K562 (cell line): ENCODE results near the gene PLCB3.

ENCODE experiments used
- CTCF ChIP-seq, 3 experiments: IDR thresholded peaks in 2 of 3; conservative IDR thresholded peaks in 1 of 3; 2 replicates each; pipeline ENCODE4 v1.5.1; 2011 to 2012; ENCODE audit warnings: low read length in 3 of 3, mild to moderate bottlenecking in 3 of 3, control low read depth in 2 of 3, improper control_type of control experiment in 1 of 3, inconsistent platforms in 1 of 3, low read depth in 1 of 3, mixed read lengths in 1 of 3, moderate library complexity in 1 of 3; ENCODE audit not compliant: insufficient read depth in 2 of 3
- SMARCB1 ChIP-seq: IDR thresholded peaks from 2 replicates; pipeline ENCODE4 v1.6.1; 2011; ENCODE audit warnings: improper control_type of control experiment, low read depth; ENCODE audit not compliant: insufficient read length

GRCh38 chr11:64244966-64245365 lies 6.4 kb upstream of the PLCB3 start:
- TF ChIP-seq CTCF (IDR thresholded peaks at IDR 0.05 in 2 of 3, conservative IDR thresholded peaks at IDR 0.05 in 1 of 3; ENCODE audit: insufficient read depth in 2 of 3, low read depth in 1 of 3, low read length in 3 of 3) (no peak), SMARCB1 (no peak)
